Neuronal stem cell (in vitro differentiated cells): ENCODE results near the gene TCAP.

Experiments used
- DNase-seq: peaks from one replicate; pipeline ENCODE4 v3.0.0-alpha.2; 2013; ENCODE audit warnings: low spot score
- H2AFZ ChIP-seq: one replicate; pipeline ENCODE4 v1.6.1; 2013; ENCODE audit warnings: mild to moderate bottlenecking, low read length, inconsistent platforms
- H2AK5ac ChIP-seq: 2 replicates; pipeline ENCODE4 v1.6.1; 2013; ENCODE audit warnings: low read depth, mild to moderate bottlenecking, inconsistent platforms, low read length, moderate library complexity, mixed read lengths
- H2BK120ac ChIP-seq: 2 replicates; pipeline ENCODE4 v1.6.1; 2013; ENCODE audit warnings: low read depth, mild to moderate bottlenecking, inconsistent platforms, low read length, moderate library complexity, mixed read lengths
- H2BK12ac ChIP-seq: one replicate; pipeline ENCODE4 v1.6.1; 2013; ENCODE audit warnings: low read length, inconsistent platforms
- H2BK15ac ChIP-seq: 2 replicates; pipeline ENCODE4 v1.6.1; 2013; ENCODE audit warnings: mild to moderate bottlenecking, low read length, inconsistent platforms, mixed read lengths
- H2BK5ac ChIP-seq: one replicate; pipeline ENCODE4 v1.6.1; 2013; ENCODE audit warnings: inconsistent platforms, mild to moderate bottlenecking, low read length, moderate library complexity
- H3K14ac ChIP-seq: one replicate; pipeline ENCODE4 v1.6.1; 2013; ENCODE audit warnings: low read length, inconsistent platforms
- H3K18ac ChIP-seq: 2 replicates; pipeline ENCODE4 v1.6.1; 2013; ENCODE audit warnings: low read length, inconsistent platforms
- H3K23ac ChIP-seq: 2 replicates; pipeline ENCODE4 v1.6.1; 2013; ENCODE audit warnings: low read depth, mild to moderate bottlenecking, mixed read lengths, low read length, inconsistent platforms; ENCODE audit not compliant: poor library complexity
- H3K27ac ChIP-seq: replicated peaks from 3 replicates; pipeline ENCODE4 v1.5.1; 2013; ENCODE audit warnings: low read length, inconsistent platforms
- H3K27me3 ChIP-seq, 3 experiments: 2 replicates each; pipeline ENCODE4 v1.6.1; 2013; ENCODE audit warnings: low read length in 3 of 3, mild to moderate bottlenecking in 2 of 3, inconsistent platforms in 1 of 3, low read depth in 1 of 3, mixed read lengths in 1 of 3, moderate library complexity in 1 of 3; ENCODE audit not compliant: control insufficient read depth in 3 of 3, insufficient read depth in 3 of 3
- H3K36me3 ChIP-seq, 2 donors: replicated peaks in 1 of 2; 2 replicates each; pipeline ENCODE4 v1.6.1; 2013; ENCODE audit warnings: low read length in 2 of 2; ENCODE audit not compliant: control insufficient read depth in 2 of 2, insufficient read depth in 2 of 2
- H3K4ac ChIP-seq: 2 replicates; pipeline ENCODE4 v1.6.1; 2013; ENCODE audit warnings: inconsistent platforms, mild to moderate bottlenecking, low read length, moderate library complexity
- H3K4me1 ChIP-seq, 2 donors: 1 replicate in 1 of 2; 2 replicates in 1 of 2; pipeline ENCODE4 v1.6.1; 2013; ENCODE audit warnings: low read length in 2 of 2, low read depth in 1 of 2; ENCODE audit not compliant: control insufficient read depth in 2 of 2, insufficient read depth in 1 of 2
- H3K4me2 ChIP-seq: one replicate; pipeline ENCODE4 v1.6.1; 2013; ENCODE audit warnings: mild to moderate bottlenecking, low read length, inconsistent platforms; ENCODE audit not compliant: insufficient read depth, poor library complexity, severe bottlenecking
- H3K4me3 ChIP-seq, 2 donors: 2 replicates each; pipeline ENCODE4 v1.5.1; 2013; ENCODE audit warnings: low read length in 2 of 2, mild to moderate bottlenecking in 2 of 2, inconsistent platforms in 1 of 2, moderate library complexity in 1 of 2
- H3K79me1 ChIP-seq: one replicate; pipeline ENCODE4 v1.6.1; 2013; ENCODE audit warnings: low read depth, mild to moderate bottlenecking, inconsistent platforms, low read length, moderate library complexity
- H3K9ac ChIP-seq: one replicate; pipeline ENCODE4 v1.6.1; 2013; ENCODE audit warnings: mild to moderate bottlenecking, low read depth, low read length, inconsistent platforms; ENCODE audit not compliant: poor library complexity
- H3K9me3 ChIP-seq, 2 donors: replicated peaks in 1 of 2; 2 replicates each; pipeline versions ENCODE3 to v1.6.1; 2013; ENCODE audit warnings: low read length in 2 of 2, mild to moderate bottlenecking in 2 of 2, inconsistent platforms in 1 of 2, low read depth in 1 of 2, mixed read lengths in 1 of 2, moderate library complexity in 1 of 2; ENCODE audit not compliant: control insufficient read depth in 2 of 2, insufficient read depth in 1 of 2
- H4K8ac ChIP-seq: one replicate; pipeline ENCODE4 v1.6.1; 2013; ENCODE audit warnings: low read depth, mild to moderate bottlenecking, inconsistent platforms, low read length, moderate library complexity
- H4K91ac ChIP-seq: one replicate; pipeline ENCODE4 v1.6.1; 2013; ENCODE audit warnings: low read length, low read depth, mild to moderate bottlenecking, inconsistent platforms; ENCODE audit not compliant: poor library complexity
- WGBS, 2 donors: extraction: QIAGEN DNeasy Blood & Tissue Kit; methylation state at CpG; one replicate each; pipeline ENCODE4 v1.1.7; 2013; ENCODE audit warnings: missing lambda C conversion rate in 2 of 2, mixed read lengths in 1 of 2; ENCODE audit not compliant: insufficient read length in 2 of 2, insufficient replicate concordance in 1 of 2; ENCODE audit errors: extremely low coverage in 2 of 2; 5-methylcytosine and 5-hydroxymethylcytosine counted together

TCAP gene

GRCh38 chr17:39651923-39652586 lies 13.1 kb upstream of the TCAP start:
- no peaks in the 10 kb centered on the region for H3K27me3 ChIP-seq
- no peak overlapping the region for H3K4me2 ChIP-seq
- no CpG with 5 or more reads among the region's 8 CpGs for WGBS, 2 donors

GRCh38 chr17:39652587-39653315 lies 12.4 kb upstream of the TCAP start:
- Histone ChIP-seq H2AFZ (peak overlapping the region; percentile 70), H3K4me1 (peaks cover 20 to 27% of the 10 kb centered on the region in 2 donors), H3K9me3 (no peaks in the 10 kb centered on the region), H3K18ac (peak overlapping the region; percentile 96), H2BK120ac (peak overlapping the region; percentile 98), H3K14ac (peak overlapping the region; percentile 86), H2BK15ac (peak overlapping the region; percentile 71), H3K79me1 (peaks cover 7% of the 10 kb centered on the region), H4K8ac (peak overlapping the region; percentile 78), H4K91ac (peak overlapping the region; percentile 60), H2BK12ac (peak overlapping the region; percentile 97), H3K9ac (peak overlapping the region; percentile 71), H3K4me2 (peak overlapping the region; percentile 38), H2BK5ac (peak overlapping the region; percentile 98), H3K36me3 (peaks cover 3 to 26% of the 10 kb centered on the region in 2 donors), H3K4ac (no peak overlapping the region), H3K4me3 (no peak overlapping the region), H2AK5ac (peak overlapping the region; percentile 91), H3K27ac (peak overlapping the region; percentile 91), H3K27me3 (no peaks in the 10 kb centered on the region), H3K23ac (peak overlapping the region; percentile 87)
- WGBS, 2 donors: no CpG with 5 or more reads among the region's 7 CpGs
- peak; percentile 66 for DNase-seq

More at GRCh38 chr17:39651923-39652586, 13.1 kb upstream of the TCAP start:
- Histone ChIP-seq H2AFZ (peak overlapping the region; percentile 70), H3K9me3 (no peaks in the 10 kb centered on the region), H4K91ac (peak overlapping the region; percentile 44), H3K4me1 (peaks cover 20 to 27% of the 10 kb centered on the region in 2 donors), H3K79me1 (peaks cover 11% of the 10 kb centered on the region), H2BK15ac (peak overlapping the region; percentile 71), H4K8ac (no peak overlapping the region), H2AK5ac (peak overlapping the region; percentile 49), H3K4me3 (no peak overlapping the region), H3K27ac (peak overlapping the region; percentile 91), H3K18ac (peak overlapping the region; percentile 91), H3K9ac (no peak overlapping the region), H3K14ac (no peak overlapping the region), H3K4ac (no peak overlapping the region), H2BK5ac (peak overlapping the region; percentile 98), H2BK120ac (peak overlapping the region; percentile 63), H3K36me3 (peaks cover 0 to 23% of the 10 kb centered on the region in 2 donors), H2BK12ac (peak overlapping the region; percentile 82), H3K23ac (no peak overlapping the region)
- DNase-seq: no peak

GRCh38 chr17:39653316-39653661 lies 11.9 kb upstream of the TCAP start:
- H3K18ac ChIP-seq: peak overlapping the region; percentile 96
- peak overlapping the region; percentile 60 for H4K91ac ChIP-seq
- peak overlapping the region; percentile 71 for H3K9ac ChIP-seq
- peak overlapping the region; percentile 86 for H3K14ac ChIP-seq
- peak overlapping the region; percentile 52 for H2BK15ac ChIP-seq
- H3K9me3 ChIP-seq: no peaks in the 10 kb centered on the region
- H3K4me1 ChIP-seq: peaks cover 20 to 27% of the 10 kb centered on the region in 2 donors
- peak overlapping the region; percentile 78 for H4K8ac ChIP-seq
- H2BK5ac ChIP-seq: peak overlapping the region; percentile 98
- H3K4me3 ChIP-seq: no peak overlapping the region
- no peaks in the 10 kb centered on the region for H3K27me3 ChIP-seq
- H2AFZ ChIP-seq: peak overlapping the region; percentile 70
- H3K4me2 ChIP-seq: peak overlapping the region; percentile 21
- peak overlapping the region; percentile 91 for H2AK5ac ChIP-seq
- H2BK120ac ChIP-seq: peak overlapping the region; percentile 98
- H3K79me1 ChIP-seq: peaks cover 7% of the 10 kb centered on the region
- H3K27ac ChIP-seq: peak overlapping the region; percentile 88
- no peak for DNase-seq
- H3K4ac ChIP-seq: peak overlapping the region; percentile 99
- WGBS, 2 donors: no CpG with 5 or more reads among the region's 12 CpGs
- peak overlapping the region; percentile 97 for H2BK12ac ChIP-seq
- H3K36me3 ChIP-seq: peaks cover 8 to 31% of the 10 kb centered on the region in 2 donors
- peak overlapping the region; percentile 87 for H3K23ac ChIP-seq
